Measurements from ENCODE around the gene RECQL5.

Gene RECQL5

DNA sequence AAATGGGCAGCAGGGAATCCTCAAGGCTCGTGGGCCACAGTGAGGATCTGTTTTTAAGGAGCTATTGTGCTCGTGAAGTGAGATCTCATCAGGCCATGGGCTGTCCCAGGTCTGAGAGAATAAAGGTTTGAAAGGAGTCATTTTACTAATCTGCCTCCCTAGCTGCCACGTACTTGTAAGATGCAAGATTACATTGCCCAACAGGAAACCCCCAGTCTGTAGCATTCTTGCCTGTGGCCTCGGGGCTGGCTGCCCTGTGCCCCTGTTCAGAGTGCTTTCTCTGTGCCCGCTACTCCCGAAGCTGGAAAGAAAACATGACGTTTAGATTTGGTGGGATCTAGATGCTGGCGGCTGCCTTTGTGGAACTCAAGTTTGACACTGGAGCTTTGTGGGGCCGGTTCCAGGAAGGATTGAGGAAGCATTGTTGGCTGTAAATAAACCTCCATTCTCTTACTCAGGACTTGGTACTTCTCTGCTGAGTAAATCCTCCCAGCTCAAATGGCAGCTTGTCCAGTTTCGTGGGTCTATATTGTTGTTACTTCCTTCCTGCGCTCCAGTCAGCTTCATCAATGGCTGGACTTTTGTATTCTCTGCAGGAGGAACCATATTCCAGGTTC lies 21.4 kb upstream of the RECQL5 start:
- no peak for DNase-seq (ENCODE audit: low spot score)

DNA sequence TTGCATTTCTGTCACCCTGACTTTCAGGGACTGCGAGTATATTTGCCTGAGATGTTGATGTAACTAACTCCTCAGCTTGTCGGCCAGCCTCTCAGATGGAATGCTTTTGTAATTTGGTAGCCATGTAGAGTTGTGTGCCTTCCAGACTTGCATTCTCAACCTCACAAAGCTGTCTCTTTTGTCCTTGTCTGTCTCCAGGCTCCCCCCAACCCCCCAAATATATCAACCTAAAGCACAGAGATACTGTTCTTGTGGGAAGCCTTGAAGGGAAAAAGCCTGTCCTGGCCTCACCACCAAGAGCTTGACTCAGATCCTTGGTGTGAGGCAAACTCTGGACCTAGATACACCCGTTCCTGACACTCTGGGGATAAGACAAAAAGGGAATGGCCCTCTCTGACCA lies 18.5 kb upstream of the RECQL5 start:
- DNase-seq (ENCODE audit: low spot score): no peak

DNA sequence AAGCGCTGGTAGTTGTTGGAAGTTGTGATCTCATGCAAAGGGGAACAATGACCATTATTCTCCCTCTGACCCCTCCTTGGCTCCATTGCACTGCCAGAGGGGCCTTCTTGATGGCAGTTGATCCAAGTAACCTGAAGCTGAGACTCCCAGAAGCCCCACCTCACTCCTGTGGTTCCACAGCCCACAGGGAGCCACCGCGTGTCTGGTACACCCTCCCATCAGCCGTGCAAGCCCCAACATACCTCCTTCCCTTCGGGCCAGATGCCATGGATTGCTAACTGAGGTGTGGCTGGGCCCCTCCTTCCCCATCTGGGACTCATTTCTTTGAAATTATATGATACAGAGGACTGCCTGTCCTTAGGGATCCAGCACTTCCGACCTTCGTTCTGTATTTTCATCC lies 18.0 kb upstream of the RECQL5 start:
- no peak for DNase-seq (ENCODE audit: low spot score)

DNA sequence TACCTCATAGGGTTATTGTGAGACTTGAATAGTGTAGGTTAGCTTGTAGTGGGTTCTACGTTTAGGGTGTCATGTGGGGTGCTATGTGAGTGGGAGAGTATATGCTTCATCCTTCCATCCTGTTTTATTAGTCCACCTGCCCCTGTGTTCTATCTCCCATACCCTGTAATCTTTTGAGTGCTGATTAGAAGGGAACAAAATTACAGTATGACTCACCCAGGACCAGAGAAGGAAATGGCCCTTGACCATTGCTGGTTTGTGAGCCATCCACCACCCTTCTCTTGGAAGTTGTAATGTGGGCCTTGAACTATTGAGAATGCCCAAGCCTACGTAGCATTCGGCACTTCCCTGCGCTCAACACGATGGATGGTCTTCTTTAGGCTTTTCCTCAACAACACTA lies 17.3 kb upstream of the RECQL5 start:
- no peak for DNase-seq (ENCODE audit: low spot score)

DNA sequence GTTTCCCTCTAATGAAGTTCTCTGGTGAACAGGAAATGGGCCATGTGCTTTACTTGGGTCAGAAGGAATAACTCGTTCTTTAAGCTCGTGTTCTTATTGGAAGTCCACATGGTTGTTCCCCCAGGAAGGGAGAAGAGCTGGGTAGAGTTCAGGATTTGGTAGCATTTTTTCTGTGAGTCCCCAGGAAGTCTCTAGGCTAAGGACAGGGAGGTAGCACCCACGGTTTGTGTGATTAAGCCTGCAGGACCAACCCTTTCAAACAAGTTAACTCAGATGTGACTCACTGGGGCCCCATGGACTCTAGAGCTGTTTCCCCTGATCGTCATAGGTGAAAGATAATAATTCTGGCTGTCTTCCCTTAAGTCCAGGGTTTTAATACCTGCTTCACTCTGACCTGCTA lies 16.6 kb upstream of the RECQL5 start:
- DNase-seq (ENCODE audit: low spot score): no peak

DNA sequence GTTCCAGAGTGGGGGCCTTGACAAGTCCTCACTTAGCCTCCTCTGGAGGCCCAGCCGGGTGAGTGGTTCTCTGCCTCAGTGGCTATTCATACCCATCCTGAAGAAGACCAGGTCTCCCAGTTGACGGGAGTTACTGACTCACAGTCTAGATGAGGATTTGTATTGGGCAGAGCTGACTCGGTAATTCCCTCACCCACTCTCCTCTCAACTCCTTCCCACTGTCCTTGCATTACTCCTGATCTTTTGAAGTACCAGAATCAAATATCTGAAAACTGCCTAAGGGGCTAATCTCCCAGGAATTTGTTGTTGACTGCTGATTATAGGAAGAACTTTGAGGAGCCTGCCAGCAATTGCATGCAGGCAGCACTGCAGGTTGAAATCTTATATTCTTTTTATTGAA lies 14.3 kb upstream of the RECQL5 start:
- DNase-seq (ENCODE audit: low spot score): no peak

DNA sequence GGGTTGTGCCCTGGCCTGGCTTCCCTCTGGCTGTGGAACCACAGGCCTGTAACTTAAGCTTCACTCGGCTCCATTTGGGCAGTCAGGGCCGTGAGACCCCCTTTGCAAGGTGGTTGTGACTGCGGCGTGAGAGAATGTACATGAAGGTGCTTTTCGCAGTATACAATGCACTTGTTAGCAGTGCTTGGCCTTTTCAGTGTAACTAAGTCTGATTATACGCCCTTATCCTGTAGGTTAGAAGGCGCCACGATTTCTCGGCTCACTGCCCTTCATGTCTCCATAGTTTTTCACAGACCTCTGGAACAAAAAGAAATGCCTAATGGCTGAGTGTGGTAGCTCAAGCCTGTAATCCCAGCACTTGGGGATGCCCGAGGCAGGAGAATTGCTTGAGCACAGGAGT lies 13.5 kb upstream of the RECQL5 start:
- DNase-seq (ENCODE audit: low spot score): no peak

DNA sequence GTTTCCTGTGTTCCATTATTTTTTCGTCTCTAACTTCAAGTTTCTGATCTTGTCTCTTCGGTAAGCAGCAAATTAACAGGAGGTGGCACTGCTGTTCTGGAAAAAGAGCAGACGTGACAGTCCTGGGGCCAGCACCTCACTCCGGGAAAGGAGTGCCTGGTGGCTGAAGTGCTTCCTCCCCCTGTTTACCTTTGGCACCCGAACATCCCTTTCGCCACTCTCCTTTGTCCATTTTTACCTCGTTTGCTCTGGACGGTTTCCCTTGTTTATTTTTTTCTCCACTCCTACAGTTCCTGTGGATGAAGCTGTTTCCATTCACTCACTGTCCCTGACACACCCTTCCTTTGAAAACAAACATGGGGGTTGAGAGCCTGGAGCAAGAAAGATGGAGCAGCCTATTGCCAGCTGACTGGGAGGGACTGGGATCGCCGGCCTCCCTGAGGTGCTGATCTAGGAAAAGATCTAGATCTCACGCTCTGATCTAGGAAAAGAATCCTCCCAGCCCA lies 12.8 kb upstream of the RECQL5 start:
- no peak for DNase-seq (ENCODE audit: low spot score)

DNA sequence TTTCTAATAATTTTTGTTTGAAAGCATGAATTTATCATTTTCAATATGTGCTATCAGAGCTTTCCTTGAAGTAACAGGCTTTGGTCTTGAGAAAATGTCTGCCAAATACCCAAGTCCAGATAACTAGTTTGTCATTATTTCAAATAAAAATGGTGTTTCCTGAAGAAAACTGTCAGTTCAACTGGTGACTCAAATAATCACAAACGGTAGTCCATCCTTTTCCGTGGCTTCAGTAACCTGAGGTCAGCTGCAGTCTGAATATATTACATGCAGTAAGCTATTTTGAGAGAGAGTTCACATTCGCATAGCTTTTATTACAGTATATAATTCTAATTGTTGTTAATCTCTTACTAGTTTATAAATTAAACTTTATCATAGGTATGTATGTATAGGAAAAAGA lies 9.5 kb upstream of the RECQL5 start:
- no peak for DNase-seq (ENCODE audit: low spot score)

DNA sequence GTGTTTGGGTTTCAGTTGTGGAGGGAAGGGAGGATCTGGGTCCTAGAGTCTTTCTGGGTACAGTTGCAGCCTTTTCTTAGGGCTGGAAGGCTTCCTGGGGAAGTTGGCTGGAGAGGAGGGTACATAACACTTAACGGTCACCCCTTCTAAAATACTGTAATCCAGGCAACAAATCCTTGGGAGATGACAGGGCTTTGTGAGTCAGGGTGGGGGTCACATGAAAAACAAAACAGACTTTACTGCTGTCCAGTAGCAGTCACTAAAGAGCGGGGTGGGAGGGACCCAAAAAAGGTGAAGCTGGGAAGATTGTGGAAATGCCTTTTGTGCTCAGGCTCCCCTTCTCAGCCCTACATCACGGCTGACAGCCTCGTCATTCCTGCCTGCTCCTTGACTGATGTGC lies 6.5 kb upstream of the RECQL5 start:
- DNase-seq (ENCODE audit: low spot score): no peak

DNA sequence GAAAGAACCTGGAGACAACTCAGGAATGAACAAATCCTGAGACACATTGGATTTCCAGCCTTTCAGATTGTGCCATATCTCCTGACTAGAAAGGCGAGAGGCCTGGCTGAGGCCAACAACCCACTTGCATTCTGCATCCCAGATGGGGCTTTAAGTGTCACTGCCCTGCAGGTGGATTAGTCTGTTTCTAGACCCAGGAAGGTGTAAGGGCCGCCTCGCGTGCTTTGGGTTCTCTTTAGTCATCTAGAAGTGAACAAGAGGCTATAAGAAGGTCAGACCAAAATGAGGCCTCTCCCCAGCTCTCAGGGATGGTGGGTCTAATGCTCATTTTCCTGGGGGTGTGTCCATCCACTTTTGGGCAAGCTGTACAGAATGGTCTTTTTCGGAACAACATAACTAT lies 5.1 kb upstream of the RECQL5 start:
- DNase-seq (ENCODE audit: low spot score): no peak

DNA sequence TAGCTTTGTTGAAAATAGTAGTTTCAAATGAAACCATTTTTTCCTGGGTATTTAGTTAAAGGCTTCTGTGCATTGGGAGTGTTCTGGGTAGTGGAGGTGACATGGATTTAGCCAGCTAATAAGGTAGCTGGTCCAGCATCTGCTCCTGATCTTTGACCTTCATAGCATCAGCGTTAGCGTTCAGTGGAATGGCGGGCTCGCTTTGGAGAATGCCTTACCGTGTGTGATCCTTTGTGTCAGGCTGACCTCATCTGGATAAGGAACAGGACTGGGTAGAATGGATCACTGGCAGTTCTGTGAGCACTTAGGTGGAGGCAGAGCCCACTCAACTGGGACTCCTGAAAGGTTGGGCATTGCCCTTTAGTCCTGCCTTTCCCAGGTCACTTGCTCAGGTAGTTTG lies 3.9 kb upstream of the RECQL5 start:
- DNase-seq (ENCODE audit: low spot score): no peak

DNA sequence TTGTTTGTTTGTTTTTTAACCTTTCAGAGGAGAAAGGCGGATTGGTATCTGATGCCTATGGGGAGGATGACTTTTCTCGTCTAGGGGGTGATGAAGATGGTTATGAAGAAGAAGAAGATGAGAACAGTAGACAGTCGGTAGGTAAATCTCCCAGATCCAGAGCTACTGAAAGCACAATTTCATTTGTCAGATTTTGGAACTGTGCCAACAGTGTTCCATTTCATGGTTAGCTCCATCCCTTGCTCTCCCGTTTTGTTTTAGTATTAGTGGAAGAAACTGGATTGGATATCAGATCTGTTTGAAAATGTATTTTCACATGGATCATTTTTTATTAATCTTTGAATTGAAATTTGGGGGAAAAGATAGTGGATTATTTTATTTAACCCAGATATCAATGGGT lies 1.5 kb upstream of the RECQL5 start:
- DNase-seq (ENCODE audit: low spot score): no peak

DNA sequence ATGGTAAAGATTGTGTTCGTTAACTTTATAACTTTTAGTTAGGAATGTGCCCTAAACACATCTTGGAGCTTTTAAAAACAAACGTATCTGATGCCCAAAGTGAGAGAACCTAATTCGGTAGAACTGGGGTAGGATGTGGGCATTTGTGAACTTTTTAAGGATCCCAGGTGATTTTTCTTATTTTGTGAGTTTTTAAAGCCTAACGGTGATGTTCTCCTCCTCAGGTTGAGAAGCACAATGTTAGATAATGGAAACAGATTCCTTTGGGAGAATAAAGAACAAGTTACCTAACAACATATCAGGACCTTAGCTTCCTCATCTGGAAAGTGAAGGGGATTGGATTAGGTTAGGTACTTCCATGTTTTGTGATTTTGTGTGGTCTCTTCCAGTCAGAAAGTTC lies 871 bp upstream of the RECQL5 start:
- no peak for DNase-seq (ENCODE audit: low spot score)

DNA sequence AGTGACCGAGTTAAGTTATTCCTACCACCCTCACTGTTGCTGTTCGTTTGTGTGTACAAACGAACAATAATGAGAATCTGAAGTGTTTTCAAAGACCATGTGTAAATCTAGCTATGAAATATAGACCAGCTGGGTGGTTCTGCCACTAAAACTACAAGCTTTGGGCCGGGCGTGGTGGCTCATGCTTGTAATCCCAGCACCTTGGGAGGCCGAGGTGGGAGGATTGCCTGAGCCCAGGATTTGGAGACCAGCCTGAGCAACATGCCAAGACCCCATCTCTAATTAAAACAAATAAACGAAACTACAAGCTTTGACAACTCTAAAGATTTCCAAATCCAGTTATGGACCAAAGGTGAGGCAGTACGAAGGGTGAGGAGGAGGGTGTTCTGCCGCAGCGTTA lies 973 bp downstream of the RECQL5 start:
- no peak for DNase-seq (ENCODE audit: low spot score)

DNA sequence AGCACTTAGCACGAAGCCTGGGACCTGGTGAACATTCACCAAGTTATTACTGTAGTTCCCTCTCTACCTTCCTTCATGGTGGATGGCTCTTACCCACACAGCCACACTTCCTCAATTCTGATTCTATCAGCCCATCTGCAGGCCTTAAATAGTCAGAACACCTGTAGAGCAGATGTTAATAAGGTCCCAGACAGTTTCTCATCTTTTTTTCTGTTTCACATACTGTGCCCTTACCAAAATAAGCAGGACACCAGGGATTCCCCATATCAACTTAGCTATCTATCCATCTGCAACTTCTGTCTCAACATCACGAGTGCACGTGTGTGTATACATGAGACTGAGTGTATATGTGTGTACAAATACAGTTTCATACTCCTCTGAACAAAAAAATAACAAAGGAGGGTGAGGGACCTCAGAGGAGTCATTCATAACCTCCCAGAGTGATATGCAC lies 2.8 kb downstream of the RECQL5 start:
- no peak for DNase-seq (ENCODE audit: low spot score)

DNA sequence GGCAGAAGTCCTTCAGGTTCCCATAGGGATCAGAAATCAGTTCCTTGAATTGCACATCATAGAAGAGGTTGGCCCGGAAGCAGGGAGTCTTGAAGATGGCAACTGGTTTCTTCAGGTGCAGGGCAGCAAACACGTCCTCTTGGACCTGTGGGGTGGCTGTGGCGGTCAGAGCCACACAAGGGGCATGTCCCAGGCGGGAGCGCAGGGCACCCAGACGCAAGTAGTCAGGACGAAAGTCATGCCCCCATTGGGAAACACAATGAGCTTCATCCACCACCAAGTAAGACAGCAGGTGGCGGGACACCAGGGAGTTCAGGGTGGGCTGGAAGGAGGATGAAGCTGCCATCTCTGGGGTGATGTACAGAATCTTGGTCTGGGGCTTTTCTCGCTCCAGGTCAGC lies 4.4 kb downstream of the RECQL5 start:
- no peak for DNase-seq (ENCODE audit: low spot score)

DNA sequence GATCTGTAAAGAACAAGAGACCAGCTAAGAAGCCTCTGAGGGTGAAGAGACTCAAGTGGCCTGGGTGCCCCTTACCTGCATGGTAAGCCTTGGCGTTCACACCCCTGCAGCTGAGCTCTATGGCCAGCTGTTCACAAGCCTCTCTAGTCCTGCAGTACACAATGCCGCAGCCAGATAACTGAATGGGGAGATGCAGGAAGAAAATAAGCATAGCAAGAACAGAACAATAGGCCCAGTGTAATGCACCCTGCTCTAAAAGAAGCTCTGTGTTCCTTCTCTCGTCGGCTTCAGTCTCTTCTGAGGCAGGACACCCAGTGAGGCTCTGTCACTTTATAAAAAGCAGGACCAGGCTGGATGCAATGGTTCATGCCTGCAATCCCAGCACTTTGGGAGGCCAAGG lies 5.4 kb downstream of the RECQL5 start:
- peak; percentile 90 for DNase-seq (ENCODE audit: low spot score)

DNA sequence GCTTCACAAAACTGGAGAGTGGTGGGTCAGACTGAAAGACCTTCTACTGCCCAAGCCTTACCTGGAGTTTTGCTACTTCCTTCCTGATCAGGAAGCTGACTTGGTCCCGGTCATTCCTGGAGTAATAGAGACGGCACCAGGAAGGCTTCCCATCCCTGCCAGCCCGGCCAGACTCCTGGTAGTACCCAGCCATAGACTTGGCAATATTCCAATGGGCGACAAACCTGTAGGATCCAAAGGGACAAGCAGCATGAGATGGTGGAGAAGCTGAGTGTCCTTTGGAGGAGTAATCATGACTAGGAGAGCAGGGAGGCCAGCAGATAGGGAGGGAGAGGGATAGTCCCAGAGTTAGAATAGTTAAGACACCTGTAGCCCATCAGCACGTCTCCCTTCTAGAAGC lies 8.7 kb downstream of the RECQL5 start:
- no peak for DNase-seq (ENCODE audit: low spot score)

DNA sequence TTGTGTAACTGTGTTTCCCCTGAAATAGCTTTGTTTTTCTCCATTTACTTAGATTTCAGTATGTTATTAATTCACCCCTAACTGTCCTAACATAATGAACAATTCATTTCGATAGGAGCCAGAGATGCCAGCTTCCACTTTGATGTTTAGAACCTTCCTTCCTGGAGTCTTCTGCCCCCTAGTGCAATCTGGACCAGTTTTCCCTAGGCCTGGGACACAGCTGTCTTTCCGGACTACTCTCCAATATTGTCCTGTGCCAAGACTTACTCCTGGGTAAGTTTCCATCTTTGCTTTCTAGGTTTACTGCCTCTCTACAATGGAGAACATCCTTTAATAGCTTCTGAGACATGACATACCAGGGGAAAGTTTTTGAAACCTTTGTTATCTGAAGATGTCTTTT lies 12.8 kb downstream of the RECQL5 start:
- DNase-seq (ENCODE audit: low spot score): peak; percentile 70

DNA sequence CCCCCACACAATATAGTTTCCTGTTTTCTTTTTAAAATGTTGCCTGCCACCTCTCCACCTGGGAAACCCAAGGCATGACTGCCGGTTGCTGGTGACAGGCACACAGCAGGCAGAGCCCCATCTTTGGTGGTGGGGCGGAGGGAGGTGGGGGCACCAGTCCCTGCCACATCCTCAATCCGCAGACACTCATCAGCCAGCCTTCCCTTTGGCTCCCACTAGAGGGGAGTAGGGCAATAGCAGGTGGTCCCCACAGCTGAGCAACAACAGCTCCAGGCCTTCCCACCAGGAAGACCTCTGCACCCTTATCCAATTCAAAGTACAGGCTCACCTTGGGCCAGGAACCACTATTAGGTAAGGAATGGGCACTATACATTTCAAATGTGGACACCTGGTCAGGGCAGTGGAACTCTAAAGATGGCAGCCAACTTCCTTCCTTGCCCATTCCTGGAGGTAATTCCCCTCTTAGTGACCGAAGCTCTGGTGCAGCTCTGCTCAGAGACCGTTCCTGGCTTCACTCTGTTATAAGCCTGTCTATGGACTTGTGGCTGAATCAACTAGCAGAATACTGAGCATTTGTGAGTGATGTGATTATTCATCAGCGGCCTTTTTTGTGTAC lies 13.9 kb downstream of the RECQL5 start:
- DNase-seq (ENCODE audit: low spot score): no peak

DNA sequence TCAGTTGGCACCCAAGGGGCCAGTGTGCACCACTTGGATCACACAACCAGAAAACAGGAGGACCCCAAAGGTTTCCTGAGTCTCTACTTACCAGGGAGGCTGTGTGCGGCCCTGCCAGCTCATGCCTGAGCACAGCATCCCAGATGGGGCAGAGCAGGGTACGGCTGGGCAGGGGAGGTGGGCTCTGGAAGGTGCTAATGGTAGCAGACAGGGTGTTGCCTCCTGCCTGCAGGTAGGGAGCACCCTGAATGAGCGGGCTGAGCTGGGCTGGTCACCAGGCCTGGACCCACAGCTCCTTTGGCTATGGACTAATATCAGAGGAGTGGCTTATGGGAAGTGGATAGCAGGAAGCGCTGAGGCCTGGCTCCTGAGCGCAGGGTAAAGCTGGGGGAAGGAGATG lies 14.6 kb downstream of the RECQL5 start:
- DNase-seq (ENCODE audit: low spot score): no peak

DNA sequence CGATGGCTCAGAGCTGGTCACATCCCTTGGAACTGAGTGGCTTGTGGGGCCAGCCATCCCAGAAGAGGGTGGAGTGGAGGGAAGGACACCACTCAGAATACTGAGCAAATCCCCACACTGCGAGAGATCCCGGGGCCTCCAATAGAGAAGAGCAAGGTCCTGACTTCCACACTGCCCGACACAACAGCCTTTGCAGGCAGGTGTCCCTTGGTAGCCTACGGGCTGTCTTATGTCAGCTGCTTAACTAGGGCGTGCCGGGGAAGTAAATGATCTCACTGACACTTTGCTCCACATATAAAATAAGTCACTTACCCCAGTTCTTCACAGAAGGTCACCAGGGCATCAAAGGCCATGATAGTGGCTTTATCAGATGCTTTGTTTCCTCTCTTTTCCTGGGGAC lies 16.1 kb downstream of the RECQL5 start:
- DNase-seq (ENCODE audit: low spot score): no peak

DNA sequence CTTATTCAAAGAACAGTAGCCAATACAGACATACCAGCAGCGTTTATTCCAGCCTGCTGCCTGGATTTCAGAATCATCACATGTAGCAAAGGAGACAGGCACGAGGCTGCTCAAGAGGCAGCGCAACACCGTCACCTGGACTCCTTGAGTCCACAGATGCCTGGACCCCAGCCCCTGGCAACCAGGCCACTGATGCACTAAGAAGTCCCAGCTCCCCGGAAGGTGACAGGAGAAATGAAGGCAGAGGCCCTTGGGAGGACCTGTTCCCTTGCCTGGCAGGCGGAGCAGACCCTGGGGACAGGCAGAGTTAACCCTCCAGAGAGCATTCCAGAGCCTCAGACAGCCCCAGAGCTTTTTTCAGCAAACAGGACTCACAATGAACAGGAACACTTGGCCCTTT lies 17.3 kb downstream of the RECQL5 start:
- no peak for DNase-seq (ENCODE audit: low spot score)
